Heart right ventricle (tissue), 16 donors: ENCODE data around the gene MORN4. TPM values are rescaled to one million over a fixed set of nuclear protein-coding genes. Genes with fewer than 3 reads are reported as not detected.

ENCODE experiments used
- ATAC-seq, 8 donors: fragments of 200-7000 bp; cut with Tn5 transposase; one replicate each; pipeline ENCODE4 v1.9.1; 2020; ENCODE audit warnings: mild to moderate bottlenecking in 8 of 8, moderate library complexity in 8 of 8, moderate number of reproducible peaks in 1 of 8
- DNase-seq, 2 donors: peaks; one replicate each; pipeline ENCODE4 v3.0.0-alpha.2; 2020
- H3K27ac ChIP-seq, 10 donors: fragments of 200-600 bp; sonication (generic) in 2 of 10; one replicate each; pipeline versions ENCODE4 v1.5.0 to v1.8.0; 2020 to 2022; ENCODE audit warnings: mild to moderate bottlenecking in 3 of 10
- H3K27me3 ChIP-seq, 7 donors: fragments of 200-600 bp; one replicate each; pipeline ENCODE4 v1.8.0; 2021 to 2022; ENCODE audit warnings: mild to moderate bottlenecking in 2 of 7
- H3K36me3 ChIP-seq, 9 donors: fragments of 200-600 bp; sonication (generic) in 1 of 9; one replicate each; pipeline versions ENCODE4 v1.5.0 to v1.8.0; 2020 to 2022; ENCODE audit warnings: mild to moderate bottlenecking in 2 of 9
- H3K4me1 ChIP-seq, 9 donors: fragments of 200-600 bp; sonication (generic) in 1 of 9; one replicate each; pipeline versions ENCODE4 v1.5.0 to v1.8.0; 2020 to 2022; ENCODE audit warnings: mild to moderate bottlenecking in 4 of 9
- H3K4me3 ChIP-seq, 10 donors: fragments of 200-600 bp; sonication (generic) in 2 of 10; one replicate each; pipeline versions ENCODE4 v1.5.0 to v1.8.0; 2020 to 2022; ENCODE audit warnings: mild to moderate bottlenecking in 7 of 10, moderate library complexity in 2 of 10
- H3K9me3 ChIP-seq, 11 donors: fragments of 200-600 bp in 10 of 11; sonication (generic) in 2 of 11; one replicate each; pipeline versions ENCODE4 v1.5.0 to v1.8.0; 2013 to 2022; ENCODE audit warnings: mild to moderate bottlenecking in 2 of 11, control low read depth in 1 of 11, moderate library complexity in 1 of 11
- CTCF ChIP-seq, 9 donors: fragments of 200-600 bp; sonication (generic) in 2 of 9; IDR thresholded peaks; one replicate each; pipeline versions ENCODE4 v1.5.0 to v1.8.0; 2021 to 2022; ENCODE audit warnings: antibody characterized with exemption in 9 of 9, mild to moderate bottlenecking in 5 of 9, moderate library complexity in 1 of 9
- WGBS, 2 donors: extraction: QIAGEN DNeasy Blood & Tissue Kit; methylation state at CpG; one replicate each; pipeline ENCODE4 v1.1.7; 2013; ENCODE audit warnings: inconsistent platforms in 1 of 2; 5-methylcytosine and 5-hydroxymethylcytosine counted together
- intact Hi-C, 10 donors: fragments of 100-400 bp; cut with DNase I; formaldehyde crosslinking; loops; one replicate each; pipeline versions ENCODE4 v1.11.1 to v1.14.2; 2022
- polyA plus RNA-seq, 2 donors: library from polyadenylated mRNA; stranded (reverse); fragments of 200-250 nt; gene quantifications; one replicate each; pipeline ENCODE4 v1.2.3, GENCODE V29; 2013
- total RNA-seq, 10 donors: library from RNA; stranded (reverse); fragmentation: NEBNext Ultra II Directional in 3 of 10; extraction: Animal tissue kit (Norgen Biotek cat#: 25700) in 3 of 10; gene quantifications; one replicate each; pipeline versions ENCODE4 v1.2.1 to v1.2.4, GENCODE V29; 2021 to 2023
- donor health status: Arrhythmogenic right ventricular cardiomyopathy.
- donor health status: ischemic (EF 13 %, LVEDD 7.1; RV severe dilation, severe dysfunction).
- donor health status: healthy with polysubstance abuse.
- donor health status: DM: no; HTN: yes; CAD: no.
- donor health status: DM: no; HTN: no; CAD: no.
- donor health status: ischemic (EF 25% LVEDD 6.9; RV normal size, moderate dysfunction).
- donor health status: ischemic (EF 25% LVEDD 5.7; RV mildly dilated, moderate dysfunction).
- donor health status: healthy.
- donor health status: DM: yes; HTN: yes; CAD: no.
- donor health status: Ischemic cardiomyopathy.
- donor health status: ischemic (EF 35%, LVEDD 5.7; RV mildly dilated, moderate dysfunction).
- donor health status: nonischemic (EF 11% LVEDD 7.7; RV severe dilation, severe dysfunction).
- donor health status: DM: yes; HTN: yes; CAD: no.
- donor health status: PGD.
- donor health status: ischemic (EF 29% LVEDD 5.4; RV normal size, mild dysfunction).
- donor health status: nonischemic (EF 23%, LVEDD 6.1; RV moderate dilation, normal function).

Gene MORN4
- total and polyA plus RNA-seq, 12 donors = 4.4 to 17.6 (median 13.3) TPM

GRCh38 chr10:97633921-97634320 lies 621 bp upstream of the MORN4 start:
- ATAC-seq = peak in 3 of 8 donors; percentile 9 to 17 (median 11)

GRCh38 chr10:97631098-97631497 lies 2.2 kb downstream of the MORN4 start:
- H3K4me1 ChIP-seq = peaks cover 0 to 24% (median 11%) of the 10 kb centered on the region in 9 donors
- H3K36me3 ChIP-seq = no peaks in the 10 kb centered on the region
- no peak for DNase-seq
- H3K9me3 ChIP-seq = no peaks in the 10 kb centered on the region
- H3K4me3 ChIP-seq = no peak overlapping the region
- no peak for TF ChIP-seq CTCF (IDR thresholded peaks at IDR 0.05)
- H3K27me3 ChIP-seq = no peaks in the 10 kb centered on the region
- no peak overlapping the region for H3K27ac ChIP-seq
- ATAC-seq = no peak
- intact Hi-C loops = loop anchor here in 1 of 10 donors (10.0 kb wide), 1 partner anchor 206 kb away; the partner anchor contains the start of gene PGAM1

More at GRCh38 chr10:97633921-97634320, 621 bp upstream of the MORN4 start:
- Histone ChIP-seq H3K4me3 (peak overlapping the region; percentile 33 to 81 (median 71)), H3K4me1 (peaks cover 0 to 13% (median 9%) of the 10 kb centered on the region in 9 donors), H3K9me3 (no peaks in the 10 kb centered on the region), H3K36me3 (no peaks in the 10 kb centered on the region), H3K27me3 (no peaks in the 10 kb centered on the region), H3K27ac (peak overlapping the region in 9 of 10 donors; percentile 25 to 77 (median 62))
- 83 to 91% methylated on average over 8 of the region's 8 CpGs for WGBS, 2 donors
- DNase-seq = no peak
- intact Hi-C loops = loop anchor here in 1 of 10 donors (10.0 kb wide), 1 partner anchor 209 kb away; the partner anchor contains the start of gene PGAM1
- peak in 1 of 9 donors; percentile 18 for TF ChIP-seq CTCF (IDR thresholded peaks at IDR 0.05)

- no peak for ATAC-seq
- TF ChIP-seq CTCF (IDR thresholded peaks at IDR 0.05) = no peak
- Histone ChIP-seq H3K4me1 (peaks cover 0 to 24% (median 11%) of the 10 kb centered on the region in 9 donors), H3K9me3 (no peaks in the 10 kb centered on the region), H3K36me3 (no peaks in the 10 kb centered on the region), H3K27me3 (no peaks in the 10 kb centered on the region), H3K27ac (no peak overlapping the region), H3K4me3 (no peak overlapping the region)
- no peak for DNase-seq
- intact Hi-C loops = no loop called here
- WGBS, 2 donors = 96 to 100% methylated on average over 5 of the region's 5 CpGs
Observed at GRCh38 chr10:97629289-97629688, 4.0 kb downstream of the MORN4 start.

GRCh38 chr10:97628228-97628627 lies 5.1 kb downstream of the MORN4 start:
- DNase-seq = no peak
- Histone ChIP-seq H3K27me3 (no peaks in the 10 kb centered on the region), H3K36me3 (no peaks in the 10 kb centered on the region), H3K4me3 (no peak overlapping the region), H3K4me1 (peaks cover 0 to 20% (median 7%) of the 10 kb centered on the region in 9 donors), H3K27ac (peak overlapping the region in 3 of 10 donors; percentile 20 to 53 (median 45)), H3K9me3 (no peaks in the 10 kb centered on the region)
- 88 to 89% methylated on average over 3 of the region's 3 CpGs for WGBS, 2 donors
- intact Hi-C loops = no loop called here
- ATAC-seq = no peak
- TF ChIP-seq CTCF (IDR thresholded peaks at IDR 0.05) = no peak
